GM19238 (cell line): ENCODE data around the gene LAMA2.

Source experiments
- DNase-seq: peaks from one replicate; pipeline ENCODE4 v3.0.0; 2011; ENCODE audit warnings: low spot score; ENCODE audit not compliant: insufficient read length

Gene LAMA2

DNA sequence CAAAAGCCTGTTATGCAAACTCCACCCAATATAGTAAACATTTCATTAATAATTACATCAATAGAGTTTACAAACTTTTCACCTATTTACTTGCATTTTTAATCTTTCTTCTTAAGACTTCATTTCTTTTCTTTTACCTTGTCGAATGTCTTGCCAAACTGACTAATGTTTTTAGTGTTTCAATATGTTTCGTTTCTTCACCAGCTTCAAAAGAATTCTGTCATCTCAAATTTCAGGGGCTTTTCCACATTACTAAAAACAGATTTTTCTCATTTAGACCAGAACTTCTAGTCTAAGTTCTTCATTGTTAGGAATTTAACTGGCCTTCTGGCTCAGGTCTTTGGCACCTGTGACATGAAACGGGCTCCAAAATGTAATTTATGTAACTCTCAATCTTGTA lies 630.5 kb downstream of the LAMA2 start:
- no peak for DNase-seq

DNA sequence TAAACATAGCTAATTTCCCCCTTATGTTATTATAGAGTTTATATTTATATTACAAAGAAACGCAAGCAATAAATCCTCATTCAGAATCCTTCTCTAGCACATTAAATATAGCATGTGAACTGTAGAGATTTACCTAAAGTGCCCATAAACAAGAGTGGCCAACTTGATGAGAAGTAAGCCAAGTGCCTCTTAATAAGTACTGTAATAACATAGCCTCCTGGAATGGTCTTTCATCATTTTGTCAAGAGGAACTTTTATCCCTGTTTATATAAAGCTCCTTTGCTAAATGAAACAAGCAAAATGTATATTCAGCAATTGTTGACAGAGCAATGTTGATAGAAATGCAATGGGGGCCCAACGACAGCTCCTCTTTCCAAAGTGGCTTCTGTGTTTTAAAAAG lies 632.1 kb downstream of the LAMA2 start:
- DNase-seq, result no peak

DNA sequence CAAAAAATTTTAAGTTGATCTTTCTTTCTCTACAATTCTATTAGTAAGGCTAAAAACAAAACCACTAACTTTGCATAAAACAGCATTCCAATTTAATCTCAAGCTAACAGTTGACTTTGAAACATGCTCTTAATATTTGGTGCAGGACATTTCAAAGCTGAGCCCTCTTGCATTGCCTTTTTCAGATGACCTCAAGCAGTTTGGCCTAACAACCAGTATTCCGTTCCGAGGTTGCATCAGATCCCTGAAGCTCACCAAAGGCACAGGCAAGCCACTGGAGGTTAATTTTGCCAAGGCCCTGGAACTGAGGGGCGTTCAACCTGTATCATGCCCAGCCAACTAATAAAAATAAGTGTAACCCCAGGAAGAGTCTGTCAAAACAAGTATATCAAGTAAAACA lies 633.1 kb downstream of the LAMA2 start:
- no peak for DNase-seq

DNA sequence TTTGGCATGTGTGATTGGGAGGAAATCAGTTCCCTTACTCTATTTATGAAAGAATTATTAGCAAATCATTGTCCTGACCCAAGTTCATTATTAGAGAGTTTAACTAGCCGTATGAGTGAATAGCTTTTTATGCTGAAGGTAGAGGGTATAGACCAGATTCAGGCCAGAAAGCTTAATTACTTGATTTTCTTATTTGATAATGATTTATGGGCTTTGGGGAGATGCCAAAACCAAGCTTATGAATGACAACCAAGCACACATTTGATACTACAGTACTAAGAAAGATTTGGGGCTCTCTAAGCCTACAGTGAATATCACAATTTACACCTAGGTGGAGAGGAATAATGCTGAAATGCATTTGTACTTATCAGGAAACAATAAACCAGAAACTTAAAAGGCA lies 633.8 kb downstream of the LAMA2 start:
- DNase-seq, result no peak

DNA sequence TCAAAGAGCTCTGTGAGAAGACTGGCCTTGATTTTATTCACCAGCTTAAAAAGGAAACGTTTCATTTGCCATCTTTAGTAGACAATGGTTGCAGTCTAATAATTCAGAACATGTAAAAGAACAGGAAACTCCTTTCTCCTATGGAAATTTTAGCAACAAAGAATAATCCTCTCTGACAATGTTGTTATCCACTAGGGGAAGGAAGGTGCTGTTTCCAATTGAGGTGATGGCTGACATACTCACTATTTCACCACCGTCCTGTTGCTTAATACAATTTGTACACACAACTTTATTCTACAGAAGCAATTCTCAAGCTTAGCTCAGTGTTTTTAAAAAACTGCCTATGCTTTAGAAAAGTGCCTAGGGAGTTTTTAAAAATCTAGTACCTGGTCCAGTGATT lies 634.4 kb downstream of the LAMA2 start:
- no peak for DNase-seq

DNA sequence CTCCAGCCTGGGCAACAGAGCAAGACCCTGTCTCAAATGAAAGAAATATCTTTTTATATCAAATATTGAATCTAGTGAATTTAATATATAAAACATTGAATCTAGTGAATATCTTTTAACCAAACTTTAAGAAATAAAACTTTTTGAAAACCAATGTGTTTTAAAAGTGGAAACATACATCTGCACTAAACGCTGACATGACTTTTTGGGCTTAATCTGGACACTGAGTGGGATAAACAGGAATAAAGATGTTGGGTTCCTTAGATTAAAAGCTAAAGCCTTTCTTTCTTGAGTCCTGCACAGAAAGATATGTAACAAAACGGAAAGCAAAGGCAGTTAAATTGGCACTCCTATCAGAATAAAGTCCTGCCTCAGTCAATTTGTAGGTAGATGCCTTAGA lies 636.8 kb downstream of the LAMA2 start:
- DNase-seq, result no peak

DNA sequence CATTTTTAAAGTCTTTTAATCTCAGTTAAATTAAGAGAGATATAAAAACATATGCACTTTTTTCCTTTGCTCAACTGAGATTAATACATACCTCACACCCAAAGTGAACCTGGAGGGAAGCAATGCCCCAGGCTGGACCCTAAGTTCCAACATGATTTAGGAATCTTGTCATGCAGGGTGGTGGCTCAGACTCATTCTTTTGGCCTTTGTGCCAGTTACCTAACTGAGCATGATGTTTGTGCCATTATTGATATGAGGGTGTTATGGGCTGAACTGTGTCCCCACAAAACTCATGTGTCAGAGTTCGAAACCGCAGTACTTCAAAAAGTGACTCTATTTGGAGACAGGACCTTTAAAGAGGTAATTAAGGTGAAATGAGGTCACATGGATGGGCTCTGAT lies 639.0 kb downstream of the LAMA2 start:
- no peak for DNase-seq

DNA sequence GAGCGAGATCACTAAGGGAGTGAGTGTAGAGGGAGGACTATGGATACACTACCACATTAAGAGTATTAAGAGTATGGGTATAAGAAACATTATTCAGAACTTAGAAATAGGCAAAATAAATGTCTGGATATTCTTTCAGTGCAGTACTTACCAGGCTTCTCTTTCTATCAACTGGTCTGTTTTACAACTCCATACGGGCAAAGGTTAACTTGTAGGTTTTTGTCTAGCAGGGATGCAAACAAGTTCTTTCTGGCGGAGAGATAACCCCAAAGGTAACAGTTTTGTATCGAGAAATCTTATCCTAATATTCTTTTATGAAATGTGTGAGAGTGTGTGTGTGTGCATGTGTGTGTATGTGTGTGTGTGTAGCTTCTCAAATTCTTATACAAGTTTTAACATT lies 640.9 kb downstream of the LAMA2 start:
- no peak for DNase-seq

DNA sequence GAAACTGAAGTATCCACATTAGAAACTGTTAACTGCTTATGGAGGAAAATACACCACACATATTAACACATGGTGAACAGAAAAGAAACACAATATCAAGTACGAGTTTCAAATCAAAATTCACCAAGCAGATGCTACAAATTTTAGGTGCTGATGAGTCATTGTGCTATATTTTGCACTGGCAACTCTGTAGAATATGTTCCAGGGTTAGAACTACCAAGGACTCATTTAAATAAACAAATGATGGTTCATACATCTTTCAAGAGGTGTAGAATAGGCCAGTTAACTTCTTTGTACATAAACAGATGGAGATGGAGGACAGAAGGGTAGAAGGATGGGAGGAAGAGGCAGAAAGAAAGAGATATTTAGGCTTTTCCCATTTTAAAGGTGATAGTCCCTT lies 642.1 kb downstream of the LAMA2 start:
- no peak for DNase-seq

DNA sequence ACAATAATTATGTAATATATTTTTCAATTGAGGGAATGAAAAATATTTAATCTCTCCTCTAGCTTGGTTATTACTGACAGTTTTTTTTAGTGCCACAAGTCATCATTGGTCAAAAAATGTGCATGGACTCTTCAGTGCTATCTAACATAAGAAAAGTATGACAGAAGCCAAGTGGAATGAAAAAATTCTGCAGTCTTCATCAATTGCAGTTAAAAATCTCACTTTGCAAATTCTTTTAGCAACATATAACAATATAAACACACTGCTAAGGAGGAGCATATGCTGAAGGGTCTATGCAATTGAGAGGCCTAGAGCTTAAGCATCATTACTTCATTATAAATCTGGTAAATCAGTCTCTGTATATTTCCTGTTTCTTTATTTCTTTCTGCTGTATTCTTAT lies 652.0 kb downstream of the LAMA2 start:
- DNase-seq, result no peak

DNA sequence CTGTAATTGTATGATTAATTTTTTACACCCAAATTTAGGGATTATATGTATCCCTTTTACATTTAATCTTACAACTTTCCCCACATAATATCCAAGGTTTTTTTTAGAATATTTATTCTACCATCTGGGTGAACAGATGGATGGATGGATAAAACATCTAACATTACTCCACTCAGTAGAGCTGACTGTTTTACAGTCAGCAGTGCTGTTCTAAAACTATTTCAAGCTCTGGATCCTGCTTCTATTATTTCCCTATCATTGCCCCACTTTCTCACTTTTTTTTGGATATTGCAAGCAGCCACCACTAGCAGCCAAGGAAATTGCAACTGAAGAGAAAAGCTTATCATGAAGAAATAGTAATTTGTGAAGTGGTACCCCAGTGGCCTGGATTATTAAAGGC lies 653.3 kb downstream of the LAMA2 start:
- no peak for DNase-seq

DNA sequence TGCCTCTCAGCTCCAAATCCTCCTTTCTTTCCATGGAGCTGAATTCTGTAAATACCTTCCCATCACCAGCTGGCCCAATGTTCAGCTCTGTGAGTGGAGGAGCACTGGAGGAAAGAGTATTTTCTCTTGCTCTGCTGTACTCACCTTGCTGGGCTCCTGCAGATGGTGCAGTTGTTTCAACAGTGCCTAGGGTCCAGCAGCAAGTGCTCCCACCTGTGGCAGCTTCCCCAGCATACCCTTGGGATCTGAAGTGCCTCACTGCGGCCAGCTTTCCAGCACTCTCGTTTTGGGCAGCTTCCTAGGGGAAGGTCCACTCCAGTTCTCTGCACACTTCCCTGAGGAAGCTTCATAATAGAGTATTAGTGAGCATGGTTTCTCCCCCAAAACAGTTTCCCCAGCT lies 656.1 kb downstream of the LAMA2 start:
- no peak for DNase-seq

DNA sequence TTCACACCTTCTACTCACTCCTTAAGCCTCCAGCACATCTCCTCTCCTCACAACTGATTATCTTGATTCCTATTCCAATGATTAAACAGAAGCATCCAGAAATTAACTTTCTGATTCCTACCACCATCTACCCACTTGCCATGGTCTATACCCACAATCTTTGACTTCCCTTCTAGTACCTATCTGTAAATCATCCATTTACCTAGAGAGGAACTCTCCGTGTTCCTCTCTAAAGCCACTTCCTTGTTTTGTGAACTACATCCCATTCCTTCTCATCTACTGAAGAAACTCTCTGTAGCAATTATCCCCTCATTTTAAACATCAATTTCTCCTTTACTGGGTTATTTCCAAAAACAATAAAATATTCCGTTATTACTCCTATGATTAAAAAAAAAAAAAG lies 659.8 kb downstream of the LAMA2 start:
- DNase-seq, result no peak

DNA sequence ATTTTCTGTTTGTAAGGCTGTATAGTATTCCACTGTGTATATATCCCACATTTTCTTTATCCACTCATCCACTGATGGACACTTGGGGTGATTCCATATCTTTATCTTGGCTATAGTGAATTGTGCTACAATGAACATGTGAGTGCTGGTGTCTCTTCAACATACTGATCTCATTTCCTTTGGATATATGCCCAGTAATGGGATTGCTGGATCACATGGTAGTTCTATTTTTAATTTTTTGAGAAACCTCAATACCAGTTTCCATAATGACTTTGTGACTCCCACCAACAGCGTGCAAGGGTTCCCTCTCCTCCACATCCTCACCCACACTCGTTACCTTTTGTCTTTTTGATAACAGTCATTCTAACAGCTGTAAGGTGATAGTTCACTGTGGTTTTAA lies 661.0 kb downstream of the LAMA2 start:
- no peak for DNase-seq

DNA sequence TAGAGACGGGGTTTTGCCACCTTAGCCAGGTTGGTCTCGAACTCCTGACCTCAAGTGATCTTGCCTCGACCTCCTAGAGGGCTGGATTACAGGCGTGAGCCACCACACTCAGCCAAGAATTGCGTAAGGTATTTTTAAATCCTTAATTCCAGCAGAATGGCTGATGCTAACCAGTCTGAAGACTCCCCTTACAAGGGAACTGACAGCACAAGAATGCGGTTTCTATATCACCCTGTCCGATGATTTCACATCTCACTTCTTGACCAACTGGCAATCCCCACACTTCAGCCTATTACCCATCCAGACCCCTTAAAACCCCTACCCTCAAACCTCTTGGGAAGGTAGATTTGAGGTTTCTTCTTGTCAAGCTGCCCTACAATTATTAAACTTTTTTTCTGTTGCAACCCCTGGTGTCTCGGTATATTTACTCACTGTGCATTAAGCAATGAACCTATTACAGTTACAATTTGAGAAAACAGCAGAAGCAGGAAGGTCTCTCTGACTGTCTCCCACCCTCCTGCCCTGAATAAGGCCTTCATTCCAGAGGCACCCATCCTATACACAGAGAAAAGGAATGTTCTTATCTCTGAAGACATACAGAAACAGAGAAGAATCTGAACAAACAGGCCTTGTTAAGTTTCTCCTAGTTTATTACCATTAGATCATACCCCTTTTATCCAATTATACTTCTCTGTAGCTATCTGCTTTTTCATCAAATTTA lies 662.1 kb downstream of the LAMA2 start:
- DNase-seq, result no peak

DNA sequence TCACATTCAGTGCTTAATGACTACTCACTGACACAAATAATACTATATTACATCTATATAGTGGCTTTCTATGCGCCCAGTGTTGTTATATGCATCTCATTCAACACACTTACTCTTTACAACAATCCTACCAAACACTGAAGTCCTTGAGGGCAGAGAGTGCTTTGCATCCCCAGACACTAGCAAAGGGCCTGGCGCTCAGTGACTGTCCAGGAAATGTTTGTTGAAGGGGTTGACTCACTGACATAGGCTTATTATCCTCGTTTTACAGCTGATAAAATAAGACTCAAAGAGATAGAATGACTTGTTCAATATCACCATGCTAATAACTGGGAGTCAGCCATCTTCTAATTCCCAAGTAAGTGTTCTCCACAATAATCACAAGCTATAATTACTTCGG lies 663.8 kb downstream of the LAMA2 start:
- no peak for DNase-seq

DNA sequence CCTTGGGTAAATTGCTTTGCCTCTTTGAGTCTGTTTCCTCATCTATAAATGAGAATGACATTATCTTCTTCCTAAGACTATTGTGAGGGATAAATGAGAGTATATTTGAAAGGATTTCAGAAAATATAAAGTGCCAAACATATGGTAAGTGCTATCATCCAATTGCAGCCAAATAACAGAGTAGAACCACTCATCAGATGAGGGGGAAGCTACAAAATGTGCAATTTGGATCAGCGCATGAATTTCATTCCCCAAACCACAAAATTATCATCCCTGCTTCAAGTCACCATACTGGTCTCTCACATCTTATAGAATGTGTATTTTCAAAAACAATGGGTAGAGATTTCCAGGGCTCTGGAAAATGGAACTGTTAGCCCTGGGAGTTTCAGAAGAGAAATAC lies 668.5 kb downstream of the LAMA2 start:
- DNase-seq, result no peak

DNA sequence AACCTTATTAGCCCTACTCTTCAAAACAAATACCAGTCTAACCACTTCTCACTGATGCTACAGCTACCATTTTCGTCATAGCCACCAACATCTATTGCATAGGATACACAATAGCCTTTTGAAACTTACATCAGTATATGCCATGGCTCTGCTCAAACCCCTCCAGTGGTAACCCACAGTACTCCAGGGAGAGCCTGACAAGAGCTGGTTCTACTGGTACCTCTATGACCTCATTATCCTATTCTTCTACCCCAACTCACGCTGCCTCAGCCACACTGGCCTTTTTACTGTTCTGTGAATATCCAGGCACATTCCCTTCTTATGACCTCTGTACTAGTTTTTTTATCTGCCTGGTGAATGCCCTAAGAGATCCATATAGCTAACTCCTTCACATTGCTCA lies 669.5 kb downstream of the LAMA2 start:
- no peak for DNase-seq

DNA sequence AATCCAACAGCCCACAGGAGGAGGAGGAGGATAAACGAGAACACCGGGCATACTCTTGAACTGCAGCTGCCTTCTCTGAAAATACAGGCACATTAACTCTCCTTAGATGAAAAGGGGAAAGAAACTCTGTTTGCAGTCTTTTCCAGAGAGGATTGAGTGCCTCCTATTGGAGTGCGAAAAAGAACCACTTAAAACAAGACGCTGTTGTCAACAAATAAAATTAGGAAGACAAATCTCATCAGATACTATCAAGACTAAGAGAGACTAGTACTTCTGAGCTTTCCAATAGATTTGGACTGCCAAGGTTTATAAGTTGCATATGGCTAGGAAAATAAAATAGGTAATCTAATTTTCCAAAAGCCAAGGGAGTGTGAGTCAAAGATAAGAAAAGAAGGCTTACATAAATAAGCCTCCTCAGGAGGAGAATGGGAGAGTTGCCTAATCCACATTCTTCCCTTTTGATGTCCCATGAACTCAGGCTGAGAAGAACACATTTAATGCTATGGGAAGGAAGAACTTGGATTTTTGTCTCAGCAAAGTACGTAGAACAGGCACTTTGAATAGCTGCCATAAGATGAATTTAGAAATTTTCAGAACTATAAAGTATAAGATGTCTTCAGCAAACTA lies 672.4 kb downstream of the LAMA2 start:
- DNase-seq, result no peak

DNA sequence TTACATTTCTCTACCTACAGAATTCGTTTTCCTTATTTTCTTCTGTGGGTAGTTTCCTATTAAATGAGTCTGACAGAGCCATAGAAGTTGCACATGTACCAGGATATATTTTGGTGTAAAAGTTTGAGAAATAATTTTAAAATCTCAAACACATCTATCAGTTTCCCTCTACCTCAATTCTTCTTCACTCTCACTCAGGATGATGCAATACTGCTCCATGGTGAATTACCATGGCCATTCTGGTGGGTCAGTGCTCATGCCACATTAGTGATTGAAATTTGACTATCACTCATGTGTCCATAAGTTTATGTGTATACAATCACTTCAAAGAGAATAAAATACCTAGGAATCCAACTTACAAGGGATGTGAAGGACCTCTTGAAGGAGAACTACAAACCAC lies 675.3 kb downstream of the LAMA2 start:
- DNase-seq, result no peak

DNA sequence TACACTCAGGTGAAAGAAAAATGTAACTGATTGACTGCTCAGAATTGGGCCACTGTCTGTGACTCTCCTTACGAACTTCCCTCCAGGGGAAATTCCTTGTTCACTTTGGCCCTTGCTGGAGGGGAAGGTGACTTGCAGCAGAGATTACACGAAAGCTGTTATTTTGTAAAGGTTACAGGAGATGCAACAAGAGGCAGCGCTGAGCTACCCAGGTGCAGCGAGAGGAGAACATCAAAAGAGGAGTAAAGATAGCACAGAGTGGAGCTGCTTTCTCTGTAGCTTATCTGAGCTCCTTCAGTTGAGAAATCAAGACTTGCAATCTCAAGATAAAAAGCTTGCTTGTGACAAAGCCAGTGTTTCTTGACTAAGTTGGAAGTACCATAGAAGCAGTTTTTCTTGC lies 682.4 kb downstream of the LAMA2 start:
- no peak for DNase-seq

DNA sequence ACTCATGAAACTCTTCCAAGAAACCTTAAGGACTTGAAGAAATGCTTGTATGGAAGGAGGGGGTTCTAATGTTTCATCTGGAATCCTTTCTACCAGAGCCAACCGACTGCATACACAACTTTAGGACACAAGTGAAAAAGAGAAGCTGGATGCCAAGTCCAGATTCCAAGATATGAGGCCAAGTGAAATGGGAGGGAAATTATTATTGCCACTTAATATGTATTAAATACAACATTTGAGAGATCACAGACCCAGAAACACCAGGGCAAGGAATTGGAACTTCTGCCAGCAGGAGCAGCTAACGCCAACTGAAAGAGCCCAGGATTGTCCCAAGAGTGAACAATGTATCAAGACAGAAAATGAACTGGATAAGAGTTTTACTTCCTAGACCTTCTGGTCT lies 682.9 kb downstream of the LAMA2 start:
- DNase-seq, result no peak
